ENCODE measurements around the gene GABBR2. TPM values are rescaled to one million over a fixed set of nuclear protein-coding genes. Genes with fewer than 3 reads are reported as not detected.

Gene GABBR2
- total and polyA plus RNA-seq, 12 donors, result under 0.01 to 1.3 (median 0.45) TPM

GRCh38 chr9:98652741-98653140, 56.0 kb downstream of the GABBR2 start:
- DNase-seq, result no peak
- 82 to 86% methylated on average over 2 of the region's 2 CpGs for WGBS, 2 donors
- no peak for ATAC-seq
- TF ChIP-seq CTCF (IDR thresholded peaks at IDR 0.05), result no peak
- Histone ChIP-seq H3K36me3 (no peaks in the 10 kb centered on the region), H3K4me3 (no peak overlapping the region), H3K4me1 (no peaks in the 10 kb centered on the region), H3K27me3 (peaks cover 0 to 23% (median 4%) of the 10 kb centered on the region in 7 donors), H3K27ac (no peak overlapping the region), H3K9me3 (no peaks in the 10 kb centered on the region)
- intact Hi-C loops (cut with DNase I), result no loop called here

DNA sequence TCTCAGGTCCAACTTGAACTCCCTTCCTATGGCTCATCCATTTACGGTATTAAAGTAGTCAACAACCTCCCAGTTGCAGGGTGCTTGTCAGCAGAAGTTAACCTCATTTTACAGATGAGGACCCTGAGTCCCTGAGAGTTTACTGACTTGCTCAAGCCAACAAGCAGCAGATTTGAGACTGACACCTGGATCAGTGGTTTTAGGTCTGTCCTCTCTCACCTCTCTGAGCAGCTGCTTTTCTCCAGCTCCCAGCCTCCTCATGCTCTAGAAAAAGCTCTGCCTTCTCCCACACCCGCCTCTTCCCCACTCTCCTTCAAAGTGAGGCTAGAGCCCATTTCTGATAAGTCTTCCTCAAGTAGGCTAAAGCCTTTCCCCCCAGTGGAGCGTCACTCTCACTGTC, 56.4 kb downstream of the GABBR2 start:
- Histone ChIP-seq H3K4me1 (no peaks in the 10 kb centered on the region), H3K9me3 (no peaks in the 10 kb centered on the region), H3K36me3 (no peaks in the 10 kb centered on the region), H3K4me3 (no peak overlapping the region), H3K27me3 (peaks cover 0 to 23% (median 4%) of the 10 kb centered on the region in 7 donors), H3K27ac (no peak overlapping the region)
- no peak for DNase-seq
- no peak for ATAC-seq
- intact Hi-C loops (cut with DNase I), result no loop called here
- no peak for TF ChIP-seq CTCF (IDR thresholded peaks at IDR 0.05)
- WGBS, 2 donors, result 81 to 90% methylated on average over 3 of the region's 3 CpGs

DNA sequence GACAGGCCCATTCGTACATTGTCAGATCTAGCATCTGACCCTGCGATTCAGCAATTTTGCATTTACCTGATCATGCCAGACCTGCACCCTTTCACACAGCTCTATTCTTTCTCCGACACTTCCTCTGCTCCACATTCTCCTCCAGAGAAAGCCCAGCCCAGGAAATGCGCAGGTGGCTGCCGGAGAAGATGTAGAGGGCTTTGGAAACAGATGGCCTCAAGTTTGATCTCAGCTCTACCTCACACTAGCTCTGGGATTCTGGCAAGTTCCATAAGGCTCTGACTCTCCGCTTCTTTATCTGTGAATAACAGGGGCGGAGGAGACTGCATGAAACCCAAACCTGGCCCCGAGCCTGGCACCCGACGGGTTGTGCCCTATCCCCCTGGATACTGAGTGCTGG, 61.5 kb downstream of the GABBR2 start:
- no peak for ATAC-seq
- intact Hi-C loops (cut with DNase I), result no loop called here
- 88 to 91% methylated on average over 10 of the region's 10 CpGs for WGBS, 2 donors
- H3K27ac ChIP-seq, result no peak overlapping the region
- H3K4me1 ChIP-seq, result no peaks in the 10 kb centered on the region
- no peaks in the 10 kb centered on the region for H3K9me3 ChIP-seq
- H3K4me3 ChIP-seq, result no peak overlapping the region
- peaks cover 0 to 19% (median 7%) of the 10 kb centered on the region in 7 donors for H3K27me3 ChIP-seq
- no peaks in the 10 kb centered on the region for H3K36me3 ChIP-seq
- TF ChIP-seq CTCF (IDR thresholded peaks at IDR 0.05), result no peak
- no peak for DNase-seq

GRCh38 chr9:98644011-98644410, 64.7 kb downstream of the GABBR2 start:
- DNase-seq (no peak), ATAC-seq (no peak)
- TF ChIP-seq CTCF (IDR thresholded peaks at IDR 0.05), result no peak
- WGBS, 2 donors, result 93 to 95% methylated on average over 4 of the region's 4 CpGs
- H3K27me3 ChIP-seq, result peaks cover 0 to 22% (median 7%) of the 10 kb centered on the region in 7 donors
- H3K9me3 ChIP-seq, result no peaks in the 10 kb centered on the region
- no peak overlapping the region for H3K27ac ChIP-seq
- no peak overlapping the region for H3K4me3 ChIP-seq
- intact Hi-C loops (cut with DNase I), result no loop called here
- no peaks in the 10 kb centered on the region for H3K36me3 ChIP-seq
- no peaks in the 10 kb centered on the region for H3K4me1 ChIP-seq
